Sciatic nerve (tissue), 2 donors: ENCODE data around the gene TRIM6. TPM values are rescaled to one million over a fixed set of nuclear protein-coding genes. Genes with fewer than 3 reads are reported as not detected.
"Not testable (repeated sequence)": the region's sequence is repeated elsewhere in the genome, so short reads cannot be mapped to it uniquely, and the experiment has no call there.

Experiments
- ATAC-seq: fragments of 200-7000 bp; cut with Tn5 transposase; one replicate; pipeline ENCODE4 v1.9.1; 2020; ENCODE audit warnings: mild to moderate bottlenecking, moderate library complexity
- DNase-seq: peaks from one replicate; pipeline ENCODE4 v3.0.0-alpha.2; 2020; ENCODE audit warnings: low spot score
- intact Hi-C: fragments of 100-400 bp; cut with DNase I; formaldehyde crosslinking; loops from one replicate; pipeline ENCODE4 v1.14.2; 2022
- total RNA-seq: library from RNA; stranded (reverse); fragmentation: NEBNext Ultra II Directional; extraction: Animal tissue kit (Norgen Biotek cat#: 25700); gene quantifications from one replicate; pipeline ENCODE4 v1.2.1, GENCODE V29; 2021
- donor health status: DM: no; HTN: no; CAD: no.
- donor health status: DM: no; HTN: no; CAD: no.

TRIM6 gene, protein sequence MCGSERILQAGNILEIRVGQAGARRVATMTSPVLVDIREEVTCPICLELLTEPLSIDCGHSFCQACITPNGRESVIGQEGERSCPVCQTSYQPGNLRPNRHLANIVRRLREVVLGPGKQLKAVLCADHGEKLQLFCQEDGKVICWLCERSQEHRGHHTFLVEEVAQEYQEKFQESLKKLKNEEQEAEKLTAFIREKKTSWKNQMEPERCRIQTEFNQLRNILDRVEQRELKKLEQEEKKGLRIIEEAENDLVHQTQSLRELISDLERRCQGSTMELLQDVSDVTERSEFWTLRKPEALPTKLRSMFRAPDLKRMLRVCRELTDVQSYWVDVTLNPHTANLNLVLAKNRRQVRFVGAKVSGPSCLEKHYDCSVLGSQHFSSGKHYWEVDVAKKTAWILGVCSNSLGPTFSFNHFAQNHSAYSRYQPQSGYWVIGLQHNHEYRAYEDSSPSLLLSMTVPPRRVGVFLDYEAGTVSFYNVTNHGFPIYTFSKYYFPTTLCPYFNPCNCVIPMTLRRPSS
- 3.3 TPM for total RNA-seq

DNA sequence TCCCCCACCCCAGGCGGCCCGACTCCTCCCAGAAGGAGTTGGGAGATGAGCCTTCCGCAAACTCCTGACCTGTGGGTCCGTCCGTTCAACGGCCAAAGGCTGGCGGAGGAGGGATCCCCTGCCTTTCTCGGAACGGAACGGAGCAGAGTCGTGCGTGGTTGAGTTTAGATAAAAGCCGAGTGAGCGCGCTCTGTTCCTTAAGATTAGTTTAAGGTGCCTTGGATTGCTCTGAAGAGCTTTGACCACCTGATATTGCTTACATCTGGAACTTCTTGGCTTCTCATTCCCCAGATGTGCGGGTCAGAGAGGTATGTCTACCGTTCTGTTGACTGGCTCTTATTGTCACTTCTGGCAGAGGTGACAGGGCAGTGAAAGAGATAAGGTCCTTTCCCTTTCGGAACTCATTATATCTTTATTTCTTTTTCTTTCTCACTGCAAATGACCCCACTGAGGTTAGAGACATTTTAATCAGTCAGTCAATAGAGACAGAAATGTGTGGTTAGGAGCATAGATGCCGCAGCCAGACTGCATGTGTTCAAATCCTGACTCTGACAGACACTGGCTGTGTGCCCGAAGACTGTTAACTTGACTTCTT is at the start of gene TRIM6:
Gene TRIM6, plus strand, starts transcription at position 31 of the 595 bp plus-strand sequence. Its CDS starts 261 bp downstream, at position 292.
- ATAC-seq (peak; percentile 84), DNase-seq (peak; percentile 70)
- intact Hi-C loops: loop anchor here (10.0 kb wide), 1 partner anchor 208 kb away; the partner anchor contains the start of gene OR52N2

DNA sequence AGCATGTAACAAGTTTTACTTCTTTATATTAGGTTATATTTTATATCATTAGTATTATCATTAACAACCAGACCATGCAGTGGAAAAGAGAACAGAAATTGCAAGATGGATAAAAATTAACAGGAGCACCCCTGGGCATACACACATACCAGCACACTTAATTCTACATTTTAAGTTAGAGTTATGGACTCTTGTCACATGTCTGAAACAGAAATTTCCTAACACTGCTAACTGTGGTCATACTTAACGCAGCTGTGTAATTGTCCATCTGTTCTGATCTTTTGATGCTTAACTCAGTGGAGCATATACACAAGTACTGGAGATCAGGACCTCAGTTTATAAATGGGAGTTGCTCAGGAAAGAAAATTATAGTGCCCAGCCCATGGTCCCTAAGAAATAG is 48.5 kb upstream of the TRIM6 start:
- no peak for DNase-seq
- no peak for ATAC-seq
- intact Hi-C loops: no loop called here

DNA sequence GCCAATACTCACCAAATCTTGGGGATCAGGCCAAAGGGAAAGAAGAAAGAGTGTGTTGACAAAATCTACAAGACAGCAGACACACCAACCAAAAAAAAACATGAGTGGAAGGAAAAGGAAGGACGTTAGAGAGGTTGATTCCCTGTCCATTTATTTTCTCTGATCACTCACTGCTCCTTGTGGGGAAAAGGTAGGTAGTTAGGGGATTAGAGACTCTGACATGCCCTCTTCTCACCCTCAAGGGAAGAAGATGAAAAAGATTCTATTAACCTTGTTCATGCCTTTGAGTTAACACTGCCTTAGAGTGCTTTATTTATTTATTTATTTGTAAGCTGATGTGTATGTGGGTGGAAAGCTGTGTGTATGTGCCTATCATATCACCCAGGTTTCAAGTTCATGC is 48.0 kb upstream of the TRIM6 start, which contains the start of gene OR52H1:
Gene OR52H1, minus strand, starts transcription at position 101 of the 400 bp plus-strand sequence. CDS start 3,035 bp downstream, outside the sequence.
- DNase-seq (no peak), ATAC-seq (no peak)
- intact Hi-C loops: no loop called here

DNA sequence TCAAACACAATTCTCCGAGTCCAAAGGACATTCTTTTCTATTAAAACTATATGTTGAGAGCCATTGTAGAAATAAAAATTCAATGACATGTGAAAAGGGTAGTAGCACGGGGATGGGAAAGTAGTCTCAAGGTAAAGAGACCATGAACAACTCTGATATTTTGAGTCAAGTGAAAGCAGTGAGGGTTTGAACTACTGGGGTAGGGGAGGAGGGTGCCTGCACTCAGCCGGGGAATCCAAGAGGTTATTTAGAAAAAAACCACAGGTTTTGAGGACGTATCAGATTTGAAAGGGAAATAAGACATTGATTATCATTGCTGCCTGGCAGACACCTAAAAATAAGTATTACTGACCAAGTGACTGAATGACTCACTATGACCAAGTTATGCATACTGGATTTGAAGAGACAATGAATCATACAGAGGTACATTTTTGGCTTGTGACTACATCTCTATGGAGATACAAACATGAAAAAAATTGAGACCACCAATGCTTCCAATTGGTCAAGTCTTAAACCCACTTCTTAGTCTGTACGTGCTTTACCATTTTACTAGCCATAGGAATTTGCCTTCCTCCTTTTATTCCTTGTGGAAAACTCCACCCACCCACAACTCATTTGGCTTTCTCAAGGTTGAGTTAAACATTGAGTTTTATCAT is 45.9 kb upstream of the TRIM6 start:
- DNase-seq: no peak
- no peak for ATAC-seq
- intact Hi-C loops: no loop called here

DNA sequence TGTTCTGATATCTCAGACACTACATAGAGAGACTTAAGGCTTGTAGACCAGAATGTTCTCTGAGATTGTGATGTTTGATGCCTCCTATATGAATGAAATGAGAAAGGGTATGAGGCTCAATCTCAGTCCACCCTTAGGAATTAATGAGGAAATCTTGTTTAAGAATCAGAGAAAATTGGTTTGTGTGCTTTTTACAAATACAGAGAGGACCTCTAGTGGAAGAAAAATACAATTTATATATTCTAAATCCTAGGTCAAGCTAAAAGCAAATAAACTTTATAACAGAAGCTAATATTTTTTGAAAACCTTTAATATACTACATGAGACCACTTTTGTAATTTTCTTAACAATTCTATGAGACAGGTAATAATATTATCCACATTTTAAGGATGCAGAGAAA is 43.1 kb upstream of the TRIM6 start:
- ATAC-seq: no peak
- intact Hi-C loops: no loop called here
- no peak for DNase-seq

DNA sequence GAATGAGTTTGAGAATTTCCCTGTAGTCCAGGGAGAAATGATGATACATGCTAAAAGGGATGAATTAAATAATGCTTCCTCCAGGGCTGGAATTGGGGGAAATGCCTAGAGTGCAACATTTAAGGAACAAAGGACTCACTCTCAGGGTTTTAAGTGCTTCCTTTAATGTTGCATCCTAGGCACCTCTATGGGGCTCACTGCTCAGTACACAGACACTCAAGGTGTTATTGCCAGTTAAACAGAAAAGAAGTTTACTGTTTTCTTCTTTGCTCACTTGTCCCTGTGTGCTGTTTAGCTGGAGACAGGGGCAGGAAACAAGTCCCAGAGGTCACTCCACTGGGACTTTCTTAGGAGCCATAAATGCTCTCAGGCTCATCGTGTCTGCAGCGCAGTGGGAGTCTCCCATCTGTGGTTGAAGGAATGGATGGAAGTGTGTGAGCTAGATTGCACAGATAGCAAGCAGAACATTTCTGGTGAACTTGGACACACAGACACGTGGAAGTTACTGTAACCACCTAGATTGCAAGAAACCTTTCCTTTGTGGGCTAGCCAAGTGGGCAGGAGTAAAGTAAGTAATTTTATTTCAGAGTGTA is 39.7 kb upstream of the TRIM6 start:
- no peak for ATAC-seq
- no peak for DNase-seq
- intact Hi-C loops: no loop called here

DNA sequence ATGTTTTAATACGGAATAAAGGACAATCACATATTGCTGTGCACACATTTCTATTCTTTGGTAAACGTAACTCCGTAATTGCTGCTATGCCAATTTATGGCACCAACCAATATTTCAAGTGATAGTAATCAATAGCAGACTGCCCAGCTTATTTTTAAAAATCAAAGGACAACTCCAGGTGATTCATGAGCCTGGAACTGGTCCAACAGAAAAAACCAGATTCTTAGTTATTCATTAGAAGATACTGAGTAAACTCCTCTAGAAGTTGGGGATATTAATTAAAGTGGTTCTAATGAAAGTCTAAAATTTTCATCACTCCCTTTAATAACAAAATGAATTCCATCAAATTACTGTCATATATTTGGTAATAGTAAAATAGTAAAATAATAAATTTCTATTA is 38.7 kb upstream of the TRIM6 start:
- intact Hi-C loops: no loop called here
- no peak for DNase-seq
- ATAC-seq: no peak

DNA sequence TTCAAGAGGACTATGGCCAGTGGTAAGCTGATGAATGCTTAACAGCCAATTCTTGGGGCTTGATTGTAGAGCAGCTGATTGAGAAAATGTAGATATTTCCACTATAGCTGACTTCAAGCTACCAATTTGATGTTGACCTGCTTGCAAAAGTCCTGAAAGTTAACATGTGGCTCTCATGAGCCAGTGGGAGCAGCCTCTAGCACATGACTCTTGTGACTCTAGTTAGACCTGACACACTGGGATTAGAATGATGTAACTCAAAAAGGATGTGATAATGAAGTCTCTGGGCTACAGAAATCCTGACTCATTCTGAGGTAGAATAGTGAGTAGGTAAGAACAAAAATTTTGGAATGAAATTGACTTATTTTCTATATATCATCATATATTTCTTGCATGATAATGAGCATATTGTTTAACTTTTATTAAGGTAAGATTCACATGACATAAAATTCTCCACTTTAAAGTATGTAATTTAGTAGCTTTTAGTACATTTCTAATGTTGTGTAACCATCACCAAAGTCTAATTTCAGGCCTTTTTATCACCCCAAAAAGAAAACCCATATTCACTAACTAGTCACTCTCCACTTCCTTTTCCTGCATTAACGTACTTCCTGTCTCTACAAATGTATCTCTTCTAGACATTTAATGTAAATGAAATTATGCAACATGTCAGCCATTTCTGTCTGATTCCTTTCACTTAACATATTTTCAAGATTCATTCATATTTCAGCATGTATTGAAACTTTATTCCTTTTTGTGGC is 32.0 kb upstream of the TRIM6 start:
- DNase-seq (no peak), ATAC-seq (no peak)
- intact Hi-C loops: no loop called here

DNA sequence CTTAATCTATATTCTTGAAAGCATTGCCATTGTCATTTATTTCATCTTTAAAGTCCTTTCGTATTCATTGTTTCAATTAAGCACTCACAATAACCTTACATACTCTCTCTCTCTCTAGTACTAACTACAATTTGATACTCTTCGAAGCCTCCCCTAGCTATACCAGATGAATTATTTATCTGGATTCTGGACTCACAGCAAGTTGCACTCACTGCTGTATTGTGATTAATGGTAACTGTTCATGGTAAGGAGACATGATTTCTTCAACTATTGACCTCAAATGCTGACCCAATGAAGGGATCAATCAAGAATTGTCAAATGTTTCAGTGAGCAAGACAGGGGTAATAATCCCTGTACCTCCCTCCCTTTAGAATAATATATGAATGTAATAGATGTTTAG is 21.8 kb upstream of the TRIM6 start:
- ATAC-seq: no peak
- no peak for DNase-seq
- intact Hi-C loops: no loop called here

DNA sequence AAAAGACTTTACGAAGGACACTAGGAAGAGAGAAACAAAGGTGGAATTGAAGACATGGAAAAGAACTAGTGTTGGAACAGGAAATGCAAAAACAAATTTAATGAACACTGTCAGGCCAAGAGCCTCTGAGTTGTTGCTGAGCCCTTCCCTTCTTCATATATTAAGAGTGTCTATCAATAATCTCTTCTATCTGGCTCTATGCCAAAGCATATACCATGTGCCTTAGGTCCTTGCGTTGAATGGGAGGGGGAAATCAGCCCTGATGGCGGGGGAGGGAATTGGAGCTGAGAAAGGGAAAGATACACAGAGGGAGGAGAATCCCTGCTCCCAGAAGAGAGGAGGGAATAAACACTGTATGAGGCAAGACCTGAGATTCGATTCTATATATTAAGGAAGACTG is 21.3 kb upstream of the TRIM6 start:
- ATAC-seq (no peak), DNase-seq (no peak)
- intact Hi-C loops: no loop called here

DNA sequence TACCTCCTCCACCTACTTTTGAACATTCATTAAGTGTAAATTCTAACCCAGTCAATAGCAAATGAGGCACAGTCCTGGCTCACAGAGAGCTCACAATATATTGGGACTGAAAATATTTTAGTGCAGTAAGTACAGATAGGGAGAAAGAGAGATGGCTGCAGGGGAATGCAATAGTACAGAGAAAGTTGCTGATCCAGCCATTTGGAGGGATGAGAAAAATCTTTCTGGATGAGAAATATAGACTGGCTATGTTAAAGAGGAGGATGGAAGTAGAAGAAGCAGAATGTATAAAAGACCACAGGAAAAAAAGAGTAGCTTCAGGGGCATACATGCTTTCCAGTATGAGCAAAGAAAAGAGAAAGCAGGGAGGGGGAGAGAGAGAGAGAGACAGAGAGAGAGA is 19.3 kb upstream of the TRIM6 start:
- no peak for DNase-seq
- intact Hi-C loops: no loop called here
- no peak for ATAC-seq

DNA sequence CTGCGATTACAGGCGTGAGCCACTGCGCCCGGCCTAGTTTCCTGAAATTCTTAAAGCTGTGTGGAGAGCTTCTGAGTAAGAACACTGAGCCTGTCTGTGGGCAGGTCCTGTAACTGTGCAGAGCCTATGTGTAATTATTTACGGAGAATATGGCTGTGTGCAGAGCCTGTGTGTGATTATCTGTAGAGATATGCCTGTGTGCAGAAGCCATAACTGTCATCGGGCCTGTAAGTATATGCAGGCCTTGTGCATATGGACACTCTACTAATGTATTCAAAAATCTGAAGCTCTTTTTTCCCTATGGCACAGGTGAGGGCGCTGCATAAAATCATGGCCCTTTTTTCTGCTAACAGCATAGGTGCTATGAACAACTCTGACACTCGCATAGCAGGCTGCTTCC is 15.9 kb upstream of the TRIM6 start, which contains the start of gene OR52B6:
Gene OR52B6, plus strand, starts transcription at position 301 of the 400 bp plus-strand sequence. Its CDS starts 0 bp downstream, at position 301.
- intact Hi-C loops: loop anchor here (10.0 kb wide), 1 partner anchor 1386 kb away; no protein-coding TSS in a partner anchor
- ATAC-seq: no peak

DNA sequence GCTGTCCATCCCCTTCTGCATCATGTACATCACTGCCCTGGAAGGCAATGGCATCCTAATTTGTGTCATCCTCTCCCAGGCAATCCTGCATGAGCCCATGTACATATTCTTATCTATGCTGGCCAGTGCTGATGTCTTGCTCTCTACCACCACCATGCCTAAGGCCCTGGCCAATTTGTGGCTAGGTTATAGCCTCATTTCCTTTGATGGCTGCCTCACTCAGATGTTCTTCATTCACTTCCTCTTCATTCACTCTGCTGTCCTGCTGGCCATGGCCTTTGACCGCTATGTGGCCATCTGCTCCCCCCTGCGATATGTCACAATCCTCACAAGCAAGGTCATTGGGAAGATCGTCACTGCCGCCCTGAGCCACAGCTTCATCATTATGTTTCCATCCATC is 15.4 kb upstream of the TRIM6 start:
- DNase-seq: no peak
- ATAC-seq: no peak
- intact Hi-C loops: loop anchor here (10.0 kb wide), 1 partner anchor 1386 kb away; no protein-coding TSS in a partner anchor

More for the DNA sequence above, 15.9 kb upstream of the TRIM6 start, which contains the start of gene OR52B6:
- no peak for DNase-seq

DNA sequence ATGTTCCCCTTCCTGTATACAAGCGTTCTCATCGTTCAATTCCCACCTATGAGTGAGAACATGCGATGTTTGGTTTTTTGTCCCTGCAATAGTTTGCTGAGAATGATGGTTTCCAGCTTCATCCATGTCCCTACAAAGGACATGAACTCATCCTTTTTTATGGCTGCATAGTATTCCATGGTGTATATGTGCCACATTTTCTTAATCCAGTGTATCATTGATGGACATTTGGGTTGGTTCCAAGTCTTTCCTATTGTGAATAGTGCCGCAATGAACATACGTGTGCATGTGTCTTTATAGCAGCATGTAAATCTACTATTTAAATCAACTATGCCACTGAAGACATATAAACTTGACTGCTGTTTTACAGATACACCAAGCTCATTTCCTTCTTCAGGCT is 12.0 kb upstream of the TRIM6 start:
- intact Hi-C loops: loop anchor here (10.0 kb wide), 1 partner anchor 1390 kb away; no protein-coding TSS in a partner anchor
- DNase-seq, ATAC-seq: not testable (repeated sequence)

DNA sequence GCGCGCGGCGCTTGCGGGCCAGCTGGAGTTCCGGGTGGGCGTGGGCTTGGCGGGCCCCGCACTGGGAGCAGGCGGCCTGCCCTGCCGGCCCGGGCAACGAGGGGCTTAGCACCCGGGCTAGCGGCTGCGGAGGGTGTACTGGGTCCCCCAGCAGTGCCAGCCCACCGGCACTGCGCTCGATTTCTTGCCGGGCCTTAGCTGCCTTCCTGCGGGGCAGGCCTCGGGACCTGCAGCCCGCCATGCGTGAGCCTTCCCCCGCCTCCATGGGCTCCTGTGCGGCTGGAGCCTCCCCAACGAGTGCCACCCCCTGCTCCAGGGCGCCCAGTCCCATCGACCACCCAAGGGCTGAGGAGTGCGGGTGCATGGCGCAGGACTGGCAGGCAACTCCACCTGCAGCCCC is 6.5 kb upstream of the TRIM6 start:
- intact Hi-C loops: loop anchor here (10.0 kb wide), 2 partner anchors 215 to 1395 kb away; partner anchors contain the start of gene OR52N2
- not testable (repeated sequence) for DNase-seq, ATAC-seq

DNA sequence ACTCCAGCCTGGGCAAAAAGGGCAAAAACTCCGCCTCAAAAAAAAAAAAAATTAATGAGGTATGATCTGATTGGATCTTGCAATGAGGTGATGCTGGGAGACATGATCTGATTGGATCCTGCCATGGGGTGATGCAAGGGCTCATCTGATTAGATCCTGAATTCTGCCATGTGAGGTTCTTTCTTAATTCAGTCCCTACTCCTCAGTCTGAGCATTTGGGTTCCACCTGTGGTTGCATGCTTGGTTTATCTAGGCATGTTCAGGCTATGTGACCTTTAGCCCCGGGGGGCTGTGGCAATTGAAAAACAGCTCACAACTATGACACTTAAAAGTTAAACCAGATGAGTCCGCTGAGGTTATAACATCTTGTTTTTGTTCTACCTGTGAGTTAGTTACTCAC is 4.8 kb upstream of the TRIM6 start:
- DNase-seq: no peak
- intact Hi-C loops: loop anchor here (10.0 kb wide), 1 partner anchor 213 kb away; the partner anchor contains the start of gene OR52N2
- no peak for ATAC-seq

DNA sequence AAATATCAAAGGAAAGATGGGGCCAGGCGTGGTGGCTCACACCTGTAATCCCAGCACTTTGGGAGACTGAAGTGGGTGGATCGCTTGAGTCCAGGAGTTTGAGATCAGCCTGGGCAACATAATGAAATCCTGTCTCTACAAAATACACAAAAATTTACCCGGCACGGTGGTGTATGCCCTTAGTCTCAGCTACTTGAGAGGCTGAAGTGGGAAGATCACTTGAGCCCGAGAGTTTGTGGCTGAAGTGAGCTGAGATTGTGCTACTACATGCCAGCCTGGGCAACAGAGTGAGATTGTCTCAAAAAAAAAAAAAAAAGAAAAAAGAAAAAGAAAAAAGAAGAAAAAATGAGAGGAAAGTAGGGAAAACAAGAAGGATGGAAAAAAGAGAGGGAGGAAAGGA is 3.8 kb upstream of the TRIM6 start:
- DNase-seq: no peak
- intact Hi-C loops: loop anchor here (10.0 kb wide), 1 partner anchor 212 kb away; the partner anchor contains the start of gene OR52N2
- no peak for ATAC-seq

DNA sequence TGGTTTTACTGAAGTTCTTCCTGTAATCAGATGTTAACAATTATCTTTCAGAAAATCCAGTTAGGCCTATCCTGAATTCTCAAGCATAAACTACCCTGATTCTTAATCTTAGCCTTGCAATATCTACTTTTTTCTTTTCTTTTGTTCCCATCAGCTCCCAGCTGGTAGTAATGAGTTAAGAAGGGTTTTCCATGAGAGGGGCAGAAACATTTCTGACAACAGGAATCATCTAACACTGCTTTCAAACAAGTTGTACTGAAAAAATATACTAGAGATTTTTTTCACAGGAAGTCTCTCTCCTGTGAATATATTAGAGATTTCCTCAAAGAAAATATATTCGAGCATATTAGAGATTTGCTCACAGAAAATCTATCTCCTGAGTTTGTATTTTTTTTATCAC is 3.3 kb upstream of the TRIM6 start:
- DNase-seq (no peak), ATAC-seq (no peak)
- intact Hi-C loops: loop anchor here (10.0 kb wide), 1 partner anchor 212 kb away; the partner anchor contains the start of gene OR52N2
